Measurements from ENCODE around the gene GGTLC1. TPM values are rescaled to one million over a fixed set of nuclear protein-coding genes. Genes with fewer than 3 reads are reported as not detected.
"Not testable (repeated sequence)": the region's sequence is repeated elsewhere in the genome, so short reads cannot be mapped to it uniquely, and the experiment has no call there.

GGTLC1 gene
- total RNA-seq, 1 donor from 2014 or later = not detected

DNA sequence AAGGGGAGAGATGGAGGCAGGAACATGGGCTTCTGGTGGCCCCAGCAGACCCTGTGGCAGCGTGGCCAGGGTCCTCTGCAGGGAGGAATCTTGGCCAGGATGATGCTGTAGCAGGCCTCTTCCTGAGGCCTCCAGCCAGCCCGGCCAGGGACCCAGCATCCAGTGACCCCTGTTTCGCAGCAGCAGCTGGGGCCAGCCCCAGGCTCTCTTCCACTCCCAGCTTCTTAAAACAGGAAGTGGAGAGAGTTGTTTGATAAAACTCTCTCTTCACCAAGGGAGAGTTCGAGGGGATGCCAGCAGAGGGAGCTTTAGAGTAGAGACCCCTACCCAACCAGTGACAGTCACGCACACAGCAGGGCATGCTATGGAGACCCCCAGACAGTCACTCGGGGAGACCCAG lies 10.1 kb downstream of the GGTLC1 start:
- DNase-seq (ENCODE audit: missing footprints); intact Hi-C loops (cut with DNase I); ATAC-seq: not testable (repeated sequence)

- DNase-seq (ENCODE audit: missing footprints) (no peak), ATAC-seq (no peak)
- intact Hi-C loops (cut with DNase I) = no loop called here
These were observed 13.6 kb downstream of the GGTLC1 start for GRCh38 chr20:23974966-23975365.

DNA sequence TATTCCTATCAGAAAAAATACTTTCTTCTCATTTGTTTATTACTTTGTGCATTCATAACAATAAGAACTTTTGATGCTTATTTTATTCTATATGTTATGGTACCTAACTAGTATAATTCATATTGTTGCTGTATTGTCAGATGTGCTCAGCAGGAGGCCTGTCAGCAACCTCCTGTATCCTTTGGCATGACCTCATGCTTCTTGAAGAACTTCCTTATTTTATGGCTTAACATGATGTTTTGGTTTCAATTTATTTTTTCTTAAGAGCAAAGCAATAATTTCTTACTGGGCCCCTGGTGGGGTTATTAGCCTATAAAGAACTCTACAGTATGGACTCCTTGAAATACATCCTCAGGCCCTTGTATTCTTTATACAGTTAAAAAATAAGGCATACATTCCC lies 17.3 kb downstream of the GGTLC1 start:
- intact Hi-C loops (cut with DNase I) = no loop called here
- ATAC-seq (no peak), DNase-seq (ENCODE audit: missing footprints) (no peak)

GRCh38 chr20:23970049-23970448 lies 18.5 kb downstream of the GGTLC1 start:
- DNase-seq (ENCODE audit: missing footprints) (no peak), ATAC-seq (no peak)
- intact Hi-C loops (cut with DNase I) = no loop called here

DNA sequence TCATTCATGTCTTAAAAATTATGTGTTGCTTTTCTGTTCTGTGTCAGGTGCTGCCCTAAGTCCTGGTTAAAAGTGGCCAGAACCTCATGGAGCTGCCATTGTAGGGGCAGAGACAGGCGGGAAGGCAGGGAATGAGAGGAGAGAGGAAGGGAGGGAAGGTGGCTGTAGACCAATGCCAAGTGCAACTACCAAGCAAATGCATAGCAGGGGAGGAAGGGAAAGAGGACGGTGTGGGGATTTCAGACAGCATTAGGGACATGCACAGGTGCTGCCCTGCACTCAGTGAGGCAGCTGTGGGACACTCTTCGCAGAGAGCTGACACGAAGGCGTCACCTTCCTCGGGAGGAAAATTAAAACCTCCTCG lies 21.0 kb downstream of the GGTLC1 start:
- intact Hi-C loops (cut with DNase I) = no loop called here
- DNase-seq (ENCODE audit: missing footprints) (no peak), ATAC-seq (peak; percentile 61)

- ATAC-seq = peak; percentile 87
- intact Hi-C loops (cut with DNase I) = no loop called here
- no peak for DNase-seq (ENCODE audit: missing footprints)
These were observed 21.5 kb downstream of the GGTLC1 start for GRCh38 chr20:23966927-23967615.

DNA sequence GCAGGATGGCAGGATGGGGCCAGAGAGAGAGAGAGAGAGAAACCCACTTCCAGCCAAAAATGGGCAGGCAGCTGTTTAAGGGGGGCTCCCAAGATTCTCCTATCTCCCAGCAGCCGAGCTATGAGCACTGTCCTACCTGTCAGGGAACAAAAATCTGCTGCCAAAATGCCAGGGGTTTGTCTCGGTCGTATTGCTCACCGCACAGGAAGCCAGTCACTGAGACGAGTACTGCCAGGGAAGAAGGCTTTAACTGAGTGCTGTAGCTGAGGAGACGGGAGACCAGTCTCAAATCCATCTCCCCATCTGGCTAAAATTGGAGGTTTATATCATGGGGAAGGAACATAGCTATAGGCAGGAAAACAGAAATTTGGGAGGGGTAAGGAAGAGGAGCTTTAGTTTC lies 22.3 kb downstream of the GGTLC1 start:
- intact Hi-C loops (cut with DNase I) = no loop called here
- ATAC-seq = no peak

DNA sequence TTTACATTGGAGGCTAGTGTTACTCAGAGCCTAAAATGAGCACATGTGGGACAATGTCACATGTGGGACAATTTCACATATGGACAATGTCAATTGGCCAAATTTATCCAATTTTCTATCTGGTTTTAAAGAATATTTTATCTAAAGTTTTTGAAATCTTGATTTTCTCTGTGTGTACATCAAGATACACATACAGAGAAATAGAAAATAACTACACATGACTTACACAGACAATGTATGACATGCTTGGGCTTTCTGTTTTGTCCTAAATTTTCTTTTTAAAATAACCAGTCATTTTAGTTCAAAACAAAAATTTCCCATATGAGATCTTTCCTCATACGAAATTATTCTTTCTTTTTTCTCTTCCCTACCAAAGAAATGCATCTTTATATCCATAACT lies 24.6 kb downstream of the GGTLC1 start:
- intact Hi-C loops (cut with DNase I) = no loop called here
- no peak for ATAC-seq
- DNase-seq (ENCODE audit: missing footprints) = no peak

More for the DNA sequence above, 22.3 kb downstream of the GGTLC1 start:
- DNase-seq (ENCODE audit: missing footprints) = no peak

- intact Hi-C loops (cut with DNase I) = no loop called here
- ATAC-seq = no peak
- no peak for DNase-seq (ENCODE audit: missing footprints)
These were observed 26.3 kb downstream of the GGTLC1 start for GRCh38 chr20:23962272-23962671.

DNA sequence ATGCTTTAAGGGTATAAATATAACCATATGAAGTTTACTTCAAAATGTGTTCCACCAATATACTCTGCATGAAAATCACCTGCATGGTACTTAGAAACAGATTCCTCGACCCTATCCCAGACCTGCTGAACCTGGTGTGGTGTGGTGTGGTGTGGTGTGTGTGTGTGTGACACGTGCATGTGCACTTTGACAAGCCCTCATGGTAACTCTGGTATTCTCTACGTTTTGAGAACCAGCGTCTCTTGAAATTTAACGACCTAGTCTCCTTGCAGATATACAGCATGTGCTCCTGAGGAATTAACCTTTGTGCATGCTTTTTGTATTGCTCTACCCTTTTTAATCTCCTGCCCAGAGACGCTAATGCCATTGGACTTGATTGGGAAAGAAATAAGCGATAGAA lies 29.5 kb downstream of the GGTLC1 start:
- ATAC-seq (no peak), DNase-seq (ENCODE audit: missing footprints) (no peak)
- intact Hi-C loops (cut with DNase I) = no loop called here

GRCh38 chr20:23955896-23956295 lies 32.7 kb downstream of the GGTLC1 start:
- intact Hi-C loops (cut with DNase I) = no loop called here
- ATAC-seq (no peak), DNase-seq (ENCODE audit: missing footprints) (no peak)

DNA sequence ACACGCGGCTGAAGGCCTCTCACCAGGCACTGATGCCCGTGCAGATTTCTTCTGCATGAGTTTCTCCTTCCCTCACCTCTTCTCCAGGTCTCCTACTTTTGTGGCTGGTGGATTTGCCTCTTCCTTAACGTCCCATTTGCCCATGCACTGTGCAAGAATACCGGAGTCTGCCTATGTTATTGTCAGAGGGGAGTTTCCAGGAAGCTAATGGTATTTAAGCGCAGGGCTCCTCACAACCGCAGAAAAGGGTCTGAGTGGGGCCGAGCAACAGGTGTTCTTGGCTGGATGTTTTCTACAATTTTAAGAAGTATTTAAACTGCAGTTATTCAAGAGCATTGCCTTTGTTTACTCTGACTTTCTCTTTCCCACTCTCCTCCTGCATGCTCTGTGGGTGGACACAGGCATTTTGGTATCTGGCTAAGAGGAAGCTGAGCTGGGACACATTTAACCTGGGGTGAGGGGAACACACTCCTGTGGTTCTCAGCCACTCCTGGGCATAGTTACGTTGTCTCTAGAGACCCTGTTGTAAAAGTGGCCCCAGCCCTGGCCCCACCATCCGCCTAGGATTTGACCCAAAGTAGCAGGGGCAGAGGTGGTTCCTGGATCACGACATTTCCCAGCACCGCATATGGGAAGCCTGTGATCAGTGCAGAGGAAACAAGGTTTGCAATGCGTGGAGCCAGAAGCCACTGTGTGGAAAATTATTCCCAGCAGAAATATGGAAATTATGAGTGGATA lies 34.4 kb downstream of the GGTLC1 start:
- DNase-seq (ENCODE audit: missing footprints) (no peak), ATAC-seq (no peak)
- intact Hi-C loops (cut with DNase I) = no loop called here

DNA sequence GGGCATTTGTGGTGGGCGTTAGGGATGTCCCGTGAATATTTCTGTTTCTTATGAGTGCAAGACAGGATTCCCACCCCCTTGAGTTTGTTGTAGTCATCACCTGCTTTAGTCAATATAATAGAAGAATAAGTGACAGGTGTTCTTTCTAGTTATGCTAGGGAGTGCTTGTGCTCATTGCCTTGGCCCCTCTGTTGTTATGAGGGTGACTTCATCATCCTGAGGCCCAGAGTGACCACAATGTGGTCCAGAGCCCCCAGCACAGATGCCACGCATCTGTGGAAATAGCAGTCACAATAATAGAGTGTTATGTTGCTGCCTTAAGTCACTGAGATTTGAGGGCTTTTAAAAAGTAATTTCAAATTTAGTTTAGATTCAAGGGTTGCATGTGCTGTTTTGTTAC lies 42.4 kb downstream of the GGTLC1 start:
- no peak for DNase-seq (ENCODE audit: missing footprints)
- intact Hi-C loops (cut with DNase I) = no loop called here
- ATAC-seq = no peak

- no peak for DNase-seq (ENCODE audit: missing footprints)
- intact Hi-C loops (cut with DNase I) = no loop called here
- ATAC-seq = no peak
These were observed 45.3 kb downstream of the GGTLC1 start for GRCh38 chr20:23943304-23943703.

GRCh38 chr20:23939641-23940040 lies 48.9 kb downstream of the GGTLC1 start:
- intact Hi-C loops (cut with DNase I) = loop anchor here (5.0 to 10.0 kb wide), 2 partner anchors 58 to 975 kb away; no protein-coding TSS in a partner anchor
- ATAC-seq (no peak), DNase-seq (ENCODE audit: missing footprints) (no peak)

GRCh38 chr20:23939063-23939462 lies 49.5 kb downstream of the GGTLC1 start:
- DNase-seq (ENCODE audit: missing footprints) = no peak
- intact Hi-C loops (cut with DNase I) = loop anchor here (5.0 to 10.0 kb wide), 2 partner anchors 58 to 976 kb away; no protein-coding TSS in a partner anchor
- no peak for ATAC-seq

DNA sequence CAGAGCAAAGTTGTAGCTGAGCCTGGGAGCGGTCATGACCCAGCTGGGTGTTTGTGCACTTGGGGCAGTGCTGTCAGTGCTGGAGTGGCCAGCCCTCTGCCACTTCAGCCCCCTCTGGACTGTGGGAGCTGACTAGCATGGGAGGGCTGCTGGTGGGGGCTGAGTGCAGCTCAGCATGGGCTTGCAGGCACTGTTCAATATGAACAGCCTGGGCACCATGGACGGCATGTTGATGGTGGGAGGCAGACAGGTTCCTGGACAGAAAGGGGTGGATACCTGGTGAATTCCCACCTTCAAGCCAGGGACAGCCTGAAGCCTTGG lies 50.5 kb downstream of the GGTLC1 start:
- DNase-seq (ENCODE audit: missing footprints) (no peak), ATAC-seq (peak; percentile 10)
- intact Hi-C loops (cut with DNase I) = loop anchor here (5.0 to 10.0 kb wide), 2 partner anchors 59 to 977 kb away; no protein-coding TSS in a partner anchor

DNA sequence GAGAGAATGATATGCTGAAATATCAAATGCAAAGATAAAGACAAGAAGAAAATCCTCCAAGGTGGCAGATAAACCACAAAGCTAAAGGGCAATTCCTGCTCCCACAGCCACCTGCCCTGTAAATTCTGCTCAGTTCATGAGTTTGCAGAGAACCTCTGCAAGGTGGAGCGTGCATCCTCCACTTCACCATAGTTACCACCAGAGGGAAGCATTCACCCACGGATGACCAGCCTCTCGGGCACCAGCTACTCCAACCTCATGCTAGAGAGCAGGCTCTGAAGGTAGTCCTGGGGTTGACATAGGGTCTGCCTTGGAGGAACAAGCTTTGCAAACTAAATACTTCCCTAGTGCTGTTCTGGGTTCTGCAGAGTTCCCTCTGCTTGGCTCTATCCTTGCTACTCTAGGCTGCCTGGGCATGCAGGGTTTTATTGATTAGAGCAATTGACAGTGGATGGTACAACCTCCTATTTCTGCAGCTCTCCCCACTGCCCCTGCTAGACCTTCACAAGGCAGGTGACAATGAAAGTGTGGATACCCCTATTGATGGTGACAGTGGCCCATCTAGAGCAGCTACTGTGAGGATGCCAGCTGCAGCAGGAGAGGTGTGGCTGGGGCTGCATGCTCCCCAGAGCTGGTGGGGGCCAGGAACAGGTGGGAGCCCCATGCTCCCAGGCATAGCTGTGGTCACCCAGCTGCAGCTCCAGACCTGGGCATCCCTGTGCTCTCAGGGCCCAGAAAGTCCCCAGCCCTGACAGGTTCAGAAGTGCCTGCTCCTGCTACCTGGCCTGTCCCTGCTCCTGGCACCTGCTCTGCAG lies 51.1 kb downstream of the GGTLC1 start:
- DNase-seq (ENCODE audit: missing footprints) (no peak), ATAC-seq (peak; percentile 93)
- intact Hi-C loops (cut with DNase I) = loop anchor here (2.0 to 10.0 kb wide), 3 partner anchors 60 to 977 kb away; no protein-coding TSS in a partner anchor

Data from Right ventricle myocardium inferior (tissue), 1 donor.